H1 (cell line): Measurements from ENCODE around the gene CACNA2D3. TPM values are rescaled to one million over a fixed set of nuclear protein-coding genes. Genes with fewer than 3 reads are reported as not detected.

Experiments
- CTCF ChIA-PET: fragments of 300-600 bp; sonication (Branson Sonifier 250); formaldehyde crosslinking; loops from one replicate; lab custom pipeline; 2021; ENCODE audit not compliant: partially characterized antibody; lab: Charles Lee
- POLR2A ChIA-PET: fragments of 300-600 bp; sonication (Branson Sonifier 250); formaldehyde crosslinking; loops from one replicate; lab custom pipeline; 2021; ENCODE audit warnings: inconsistent platforms; ENCODE audit not compliant: partially characterized antibody; lab: Charles Lee
- DNase-seq, 2 experiments: peaks; one replicate each; pipeline versions ENCODE4 v3.0.0 to v3.0.0-alpha.2; 2010 to 2022; ENCODE audit warnings: low spot score in 2 of 2, low read depth in 1 of 2, mixed read lengths in 1 of 2
- FAIRE-seq: peaks from 2 replicates; lab custom pipeline; 2011; peaks lifted over from hg19 to GRCh38; lab: Jason Lieb, UNC
- H2AFZ ChIP-seq: 2 replicates; pipeline ENCODE4 v1.8.1; 2012; ENCODE audit warnings: low read length, inconsistent platforms
- H2AK5ac ChIP-seq: 2 replicates; pipeline ENCODE4 v1.6.1; 2013; ENCODE audit warnings: low read depth, low read length
- H2BK120ac ChIP-seq: replicated peaks from 2 replicates; pipeline ENCODE3; 2013; ENCODE audit warnings: low read depth, low read length, inconsistent platforms
- H2BK12ac ChIP-seq: 2 replicates; pipeline ENCODE4 v1.6.1; 2013; ENCODE audit warnings: low read depth, low read length
- H2BK15ac ChIP-seq: 2 replicates; pipeline ENCODE4 v1.6.1; 2013; ENCODE audit warnings: low read length
- H2BK20ac ChIP-seq: 2 replicates; pipeline ENCODE4 v1.6.1; 2013; ENCODE audit warnings: low read length
- H2BK5ac ChIP-seq: 2 replicates; pipeline ENCODE4 v1.6.1; 2013; ENCODE audit warnings: low read depth, low read length
- H3K14ac ChIP-seq: 2 replicates; pipeline ENCODE4 v1.6.1; 2013; ENCODE audit warnings: inconsistent platforms; ENCODE audit not compliant: insufficient read length
- H3K18ac ChIP-seq: 2 replicates; pipeline ENCODE4 v1.6.1; 2013; ENCODE audit warnings: low read length; ENCODE audit errors: extremely low read depth
- H3K23ac ChIP-seq: 2 replicates; pipeline ENCODE4 v1.6.1; 2013; ENCODE audit warnings: inconsistent platforms; ENCODE audit not compliant: insufficient read length
- H3K23me2 ChIP-seq: 2 replicates; pipeline ENCODE4 v1.6.1; 2013; ENCODE audit warnings: low read depth, low read length
- H3K27ac ChIP-seq: 2 replicates; pipeline ENCODE4 v1.6.1; 2011; ENCODE audit warnings: low read depth, low read length, inconsistent platforms
- H3K27me3 ChIP-seq, 4 experiments: replicated peaks in 1 of 4; 1 replicate in 1 of 4; 2 replicates in 3 of 4; pipeline versions ENCODE4 v1.6.1 to v1.8.1; 2011 to 2013; ENCODE audit warnings: low read length in 3 of 4, mild to moderate bottlenecking in 3 of 4, inconsistent platforms in 2 of 4, mixed read lengths in 2 of 4, moderate library complexity in 1 of 4; ENCODE audit not compliant: control insufficient read depth in 3 of 4, insufficient read depth in 3 of 4; ENCODE audit errors: extremely low read depth in 1 of 4
- H3K36me3 ChIP-seq, 4 experiments: 2 replicates each; pipeline versions ENCODE4 v1.6.1 to v1.8.1; 2011 to 2013; ENCODE audit warnings: mild to moderate bottlenecking in 4 of 4, low read length in 3 of 4, moderate library complexity in 2 of 4, control low read depth in 1 of 4, inconsistent platforms in 1 of 4; ENCODE audit not compliant: insufficient read depth in 4 of 4, control insufficient read depth in 2 of 4
- H3K4ac ChIP-seq: replicated peaks from 2 replicates; pipeline ENCODE3; 2013; ENCODE audit warnings: low read length, low read depth, mixed read lengths, inconsistent platforms; ENCODE audit not compliant: insufficient read length
- H3K4me1 ChIP-seq, 4 experiments: replicated peaks in 1 of 4; 1 replicate in 1 of 4; 2 replicates in 3 of 4; pipeline versions ENCODE4 v1.6.1 to v1.8.1; 2011 to 2013; ENCODE audit warnings: low read length in 3 of 4, inconsistent platforms in 2 of 4, mixed read lengths in 1 of 4; ENCODE audit not compliant: insufficient read depth in 4 of 4, control insufficient read depth in 3 of 4
- H3K4me2 ChIP-seq, 2 experiments: 2 replicates each; pipeline versions ENCODE4 v1.6.1 to v1.8.1; 2011 to 2013; ENCODE audit warnings: low read depth in 2 of 2, low read length in 2 of 2, control low read depth in 1 of 2, inconsistent platforms in 1 of 2, mild to moderate bottlenecking in 1 of 2; ENCODE audit not compliant: insufficient read depth in 1 of 2
- H3K4me3 ChIP-seq, 4 experiments: fragments of 200-600, 300-600 bp in 1 of 4; sonication (generic), shearing (Covaris generic), sonication (Bioruptor Twin) in 1 of 4; 2 replicates each; pipeline versions ENCODE4 v1.5.1 to v1.8.1; 2011 to 2016; ENCODE audit warnings: low read length in 4 of 4, low read depth in 3 of 4, control low read depth in 2 of 4, inconsistent platforms in 2 of 4, mild to moderate bottlenecking in 2 of 4, mixed read lengths in 1 of 4, moderate library complexity in 1 of 4; ENCODE audit not compliant: insufficient read depth in 2 of 4; ENCODE audit errors: extremely low read depth in 1 of 4
- H3K56ac ChIP-seq: replicated peaks from 2 replicates; pipeline ENCODE3; 2013; ENCODE audit warnings: low read depth, mild to moderate bottlenecking, mixed read lengths, low read length, inconsistent platforms; ENCODE audit not compliant: insufficient read length
- H3K79me1 ChIP-seq: 2 replicates; pipeline ENCODE4 v1.6.1; 2013; ENCODE audit warnings: low read depth, low read length, control low read depth
- H3K79me2 ChIP-seq, 2 experiments: 2 replicates each; pipeline versions ENCODE4 v1.6.1 to v1.8.1; 2012 to 2013; ENCODE audit warnings: low read length in 2 of 2, mild to moderate bottlenecking in 2 of 2, inconsistent platforms in 1 of 2; ENCODE audit not compliant: insufficient read depth in 2 of 2, control insufficient read depth in 1 of 2
- H3K9ac ChIP-seq, 4 experiments: replicated peaks in 1 of 4; 1 replicate in 1 of 4; 2 replicates in 3 of 4; pipeline versions ENCODE4 v1.6.1 to v1.8.1; 2011 to 2013; ENCODE audit warnings: low read depth in 3 of 4, low read length in 3 of 4, control low read depth in 2 of 4, mild to moderate bottlenecking in 2 of 4, moderate library complexity in 2 of 4, inconsistent platforms in 1 of 4; ENCODE audit errors: extremely low read depth in 1 of 4
- H3K9me3 ChIP-seq, 2 experiments: 2 replicates each; pipeline versions ENCODE4 v1.6.1 to v1.8.1; 2012 to 2013; ENCODE audit warnings: mild to moderate bottlenecking in 2 of 2, moderate library complexity in 2 of 2, control low read depth in 1 of 2, inconsistent platforms in 1 of 2, low read depth in 1 of 2, low read length in 1 of 2, mixed read lengths in 1 of 2; ENCODE audit not compliant: insufficient read depth in 2 of 2
- H4K20me1 ChIP-seq, 2 experiments: replicated peaks in 1 of 2; 2 replicates each; pipeline versions ENCODE3 to v1.8.1; 2011 to 2013; ENCODE audit warnings: inconsistent platforms in 2 of 2, low read length in 2 of 2, mild to moderate bottlenecking in 1 of 2; ENCODE audit not compliant: insufficient read depth in 2 of 2, control insufficient read depth in 1 of 2
- H4K5ac ChIP-seq: 2 replicates; pipeline ENCODE4 v1.6.1; 2013; ENCODE audit warnings: low read length, low read depth, mixed read lengths, inconsistent platforms; ENCODE audit not compliant: insufficient read length
- H4K8ac ChIP-seq: 2 replicates; pipeline ENCODE4 v1.8.0; 2013; ENCODE audit warnings: mild to moderate bottlenecking, moderate library complexity, low read length, inconsistent platforms; ENCODE audit not compliant: insufficient read depth; ENCODE audit errors: extremely low read depth
- H4K91ac ChIP-seq: replicated peaks from 2 replicates; pipeline ENCODE3; 2013; ENCODE audit warnings: low read length, mixed read lengths, inconsistent platforms; ENCODE audit not compliant: insufficient read length
- CTBP2 ChIP-seq: IDR thresholded peaks from 2 replicates; pipeline ENCODE4 v1.7.0; 2011; ENCODE audit warnings: borderline replicate concordance, mild to moderate bottlenecking, moderate library complexity, mixed read lengths, low read length; ENCODE audit not compliant: insufficient read depth, insufficient read length
- E2F6 ChIP-seq: IDR thresholded peaks from 2 replicates; pipeline ENCODE4 v1.6.1; 2012; ENCODE audit warnings: inconsistent platforms
- EP300 ChIP-seq, 2 experiments: IDR thresholded peaks; 1 replicate in 1 of 2; 2 replicates in 1 of 2; pipeline ENCODE4 v1.6.1; 2011 to 2012; ENCODE audit warnings: low read depth in 2 of 2, low read length in 2 of 2, mild to moderate bottlenecking in 2 of 2, borderline replicate concordance in 1 of 2, inconsistent platforms in 1 of 2, moderate library complexity in 1 of 2
- MAFK ChIP-seq: IDR thresholded peaks from 2 replicates; pipeline ENCODE4 v1.6.1; 2012; ENCODE audit warnings: low read depth, mild to moderate bottlenecking, improper control_type of control experiment, low read length
- MAX ChIP-seq: IDR thresholded peaks from 2 replicates; pipeline ENCODE4 v1.6.1; 2012; ENCODE audit warnings: inconsistent platforms
- RFX5 ChIP-seq: IDR thresholded peaks from 2 replicates; pipeline ENCODE4 v1.6.1; 2011; ENCODE audit warnings: low read depth, low read length, improper control_type of control experiment, borderline replicate concordance
- RNF2 ChIP-seq: fragments of 200-900, 300-1000 bp; sonication (generic); IDR thresholded peaks from 2 replicates; pipeline ENCODE4 v1.7.1; 2016; ENCODE audit warnings: borderline replicate concordance, low read depth, mild to moderate bottlenecking, antibody characterized with exemption, low read length; ENCODE audit not compliant: poor library complexity, severe bottlenecking; ENCODE audit errors: missing control alignments
- SP2 ChIP-seq: IDR thresholded peaks from 2 replicates; pipeline ENCODE4 v1.6.1; 2012; ENCODE audit warnings: mild to moderate bottlenecking, low read length, inconsistent platforms
- SP4 ChIP-seq: IDR thresholded peaks from 2 replicates; pipeline ENCODE4 v1.6.1; 2012; ENCODE audit warnings: low read length, inconsistent platforms
- TAF7 ChIP-seq: optimal IDR thresholded peaks from 2 replicates; pipeline ENCODE3; 2011; ENCODE audit warnings: low read depth, mild to moderate bottlenecking, inconsistent platforms, low read length, moderate library complexity, borderline replicate concordance
- TCF12 ChIP-seq: IDR thresholded peaks from 2 replicates; pipeline ENCODE4 v1.6.1; 2011; ENCODE audit warnings: low read depth, mild to moderate bottlenecking, low read length
- TEAD4 ChIP-seq: IDR thresholded peaks from 2 replicates; pipeline ENCODE4 v1.6.1; 2012; ENCODE audit warnings: low read depth, low read length, inconsistent platforms, mixed read lengths
- WGBS, 2 experiments: shearing (Covaris generic) in 1 of 2; methylation state at CpG; one replicate each; pipeline versions ENCODE4 v1.1.6 to v1.1.7; 2013 to 2015; ENCODE audit warnings: low lambda C conversion rate in 2 of 2, mixed read lengths in 2 of 2, inconsistent platforms in 1 of 2, low coverage in 1 of 2, missing lambda C conversion rate in 1 of 2; ENCODE audit not compliant: insufficient replicate concordance in 2 of 2, insufficient coverage in 1 of 2, insufficient read length in 1 of 2; ENCODE audit errors: extremely low coverage in 1 of 2, missing lambda C conversion rate in 1 of 2; 5-methylcytosine and 5-hydroxymethylcytosine counted together
- polyA plus RNA-seq, 7 experiments: library from polyadenylated mRNA; depleted of rRNA in 3 of 7; stranded (reverse) in 5 of 7; unstranded in 2 of 7; fragments of >200 nt in 5 of 7; fragments of 200-250 nt in 2 of 7; gene quantifications; 1 replicate in 5 of 7; 2 replicates in 1 of 7; 4 replicates in 1 of 7; pipeline versions ENCODE4 v1.2.1 to v1.2.3, GENCODE V29; 2011 to 2013; ENCODE audit warnings: missing spikeins in 2 of 7, mixed read lengths in 2 of 7
- total RNA-seq: library from RNA; stranded (reverse); fragmentation: NEBNext Ultra II Directional; extraction: Animal tissue kit (Norgen Biotek cat#: 25700); gene quantifications from 2 replicates; pipeline ENCODE4 v1.2.1, GENCODE V29; 2021

The CACNA2D3 gene
- total and polyA plus RNA-seq, 2 of the 8 experiments (the other 6 are each of a cell fraction or from before 2014, with no cell fraction given) = 1.5 to 1.8 TPM

- Histone ChIP-seq H2BK120ac (no peak within 1 kb of the TSS), H2AFZ (no peak within 1 kb of the TSS), H3K14ac (no peak within 1 kb of the TSS), H2BK12ac (no peak within 1 kb of the TSS), H4K91ac (no peak within 1 kb of the TSS), H2BK20ac (no peak within 1 kb of the TSS), H2AK5ac (no peak within 1 kb of the TSS), H3K9me3 (no peaks in the 10 kb centered on the region), H3K23ac (no peak within 1 kb of the TSS), H3K4me2 (no peak within 1 kb of the TSS), H3K27ac (no peak within 1 kb of the TSS), H3K27me3 (no peaks in the 10 kb centered on the region), H4K8ac (no peak within 1 kb of the TSS), H3K4me1 (peaks cover 0 to 4% (median 0%) of the 10 kb centered on the region in 4 experiments; a peak in 1 of 7 replicates), H3K4ac (no peak within 1 kb of the TSS), H3K23me2 (no peaks in the 10 kb centered on the region), H3K79me2 (no peaks in the 10 kb centered on the region), H2BK15ac (no peak within 1 kb of the TSS), H2BK5ac (no peak within 1 kb of the TSS), H4K20me1 (no peaks in the 10 kb centered on the region), H3K56ac (no peak within 1 kb of the TSS), H4K5ac (no peak within 1 kb of the TSS), H3K36me3 (no peaks in the 10 kb centered on the region), H3K79me1 (no peaks in the 10 kb centered on the region), H3K4me3 (no peak within 1 kb of the TSS), H3K18ac (no peak within 1 kb of the TSS), H3K9ac (no peak within 1 kb of the TSS)
- POLR2A ChIA-PET = no interaction called here
- CTCF ChIA-PET = no interaction called here
- WGBS, 2 experiments = 89% methylated on average over 14 of the region's 14 CpGs; no CpG with 5 or more reads in 1 of the 2 experiments
- DNase-seq = no peak
- no peak for FAIRE-seq
- no peak for TF ChIP-seq RFX5
- TF ChIP-seq TAF7 = no peak
- no peak for TF ChIP-seq MAX
- TF ChIP-seq TEAD4 = no peak
- TF ChIP-seq E2F6 = no peak
- no peak for TF ChIP-seq MAFK
- TF ChIP-seq EP300 (IDR thresholded peaks at IDR 0.05; ENCODE audit: borderline replicate concordance in 1 of 2, low read depth in 2 of 2, low read length in 2 of 2) = no peak
- TF ChIP-seq SP2 = no peak
- TF ChIP-seq RNF2 = no peak
- TF ChIP-seq TCF12 = no peak
- no peak for TF ChIP-seq SP4
- TF ChIP-seq CTBP2 = no peak
Measured at GRCh38 chr3:54928046-54928770, 805.9 kb downstream of the CACNA2D3 start, which contains the start of gene LRTM1. Gene LRTM1 (minus strand): TSS chr3:54928059. CDS start chr3:54927911, 148 bp downstream.
